IPS DF 4.7 (cell line): Measurements from ENCODE around the gene FOXS1.

ENCODE experiments used
- DNase-seq: peaks from one replicate; pipeline ENCODE4 v3.0.0-alpha.2; 2013; ENCODE audit warnings: low spot score; ENCODE audit errors: extremely low read depth

Gene FOXS1

GRCh38 chr20:31845300-31845863 is at the start of gene FOXS1:
Gene FOXS1, minus strand, starts transcription at chr20:31845604. Its CDS starts 62 bp downstream, at chr20:31845542.
- no peak for DNase-seq

DNA sequence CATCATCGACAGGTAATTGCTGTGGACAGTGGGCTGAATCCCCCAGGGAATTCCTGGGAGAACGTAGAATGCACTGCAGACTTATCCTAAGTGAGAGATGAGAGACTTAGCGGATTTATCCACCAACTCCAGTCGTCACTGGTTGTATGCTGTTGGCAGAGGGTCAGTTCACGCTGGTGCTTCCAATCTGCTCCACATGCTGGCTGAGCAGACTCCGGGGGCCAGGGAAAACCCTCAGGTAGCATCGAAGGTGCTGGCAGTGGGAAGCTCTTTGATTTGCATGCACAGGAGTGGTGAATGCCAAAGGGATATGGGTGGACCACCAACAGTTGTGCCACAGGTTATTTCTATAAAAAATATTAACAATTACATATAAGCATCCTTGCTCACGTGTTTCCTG is 45.2 kb upstream of the FOXS1 start:
- no peak for DNase-seq

DNA sequence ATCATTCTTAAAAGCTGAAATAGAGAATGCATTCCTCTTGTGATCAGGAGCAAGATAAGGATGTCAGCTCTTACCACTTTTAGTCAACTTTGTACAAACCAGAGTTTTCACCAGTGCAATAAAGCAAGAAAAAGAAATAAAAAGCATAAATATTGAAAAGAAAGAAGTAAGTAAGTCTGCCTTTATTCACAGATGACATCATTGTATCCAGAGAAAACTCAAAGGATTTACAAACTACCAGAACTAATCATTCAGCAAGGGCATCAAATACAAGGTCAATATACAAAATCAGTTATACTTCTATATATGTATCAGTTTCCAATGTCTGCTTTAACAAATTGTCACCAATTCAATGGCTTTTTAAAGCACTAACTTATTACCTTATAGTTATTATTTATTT is 38.4 kb upstream of the FOXS1 start:
- DNase-seq: no peak

GRCh38 chr20:31881945-31882344 is 36.5 kb upstream of the FOXS1 start:
- no peak for DNase-seq

GRCh38 chr20:31879143-31879987 is 34.0 kb upstream of the FOXS1 start:
- peak; percentile 71 for DNase-seq

GRCh38 chr20:31877684-31878083 is 32.3 kb upstream of the FOXS1 start:
- DNase-seq: no peak

- DNase-seq: no peak
Measured at GRCh38 chr20:31875671-31876070, 30.3 kb upstream of the FOXS1 start.

DNA sequence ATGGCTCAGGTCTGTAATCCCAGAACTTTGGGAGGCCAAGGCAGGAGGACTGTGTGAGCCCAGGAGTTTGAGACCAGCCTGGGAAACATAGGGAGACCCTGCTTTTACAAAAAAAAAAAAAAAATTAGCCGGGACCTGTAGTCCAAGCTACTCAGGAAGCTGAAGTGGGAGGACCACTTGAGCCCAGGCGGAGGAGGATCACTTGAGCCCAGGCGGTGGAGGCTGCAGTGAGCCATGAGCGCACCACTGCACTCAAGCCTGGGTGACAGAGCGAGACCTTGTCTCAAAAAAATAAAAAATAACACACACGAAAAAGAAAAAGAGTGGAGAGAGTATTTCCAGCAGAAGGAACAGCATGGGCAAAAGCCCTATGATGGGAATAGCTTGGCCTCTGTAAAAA is 27.0 kb upstream of the FOXS1 start:
- no peak for DNase-seq

DNA sequence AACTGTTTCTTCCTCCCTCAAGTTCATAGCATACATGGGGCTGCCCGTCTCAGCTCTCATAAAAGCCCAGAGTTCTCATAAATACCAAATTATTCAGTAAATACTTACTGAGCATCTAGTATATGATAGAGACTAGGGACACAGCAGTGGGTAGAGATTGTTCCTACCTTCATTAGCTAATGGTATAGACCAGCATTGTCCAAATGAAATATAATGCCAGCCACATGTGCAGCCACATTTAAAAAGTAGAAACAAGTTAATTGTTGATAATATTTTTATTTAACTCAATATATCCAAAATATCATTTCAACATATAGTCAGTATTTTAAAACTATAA is 26.2 kb upstream of the FOXS1 start:
- DNase-seq: no peak

DNA sequence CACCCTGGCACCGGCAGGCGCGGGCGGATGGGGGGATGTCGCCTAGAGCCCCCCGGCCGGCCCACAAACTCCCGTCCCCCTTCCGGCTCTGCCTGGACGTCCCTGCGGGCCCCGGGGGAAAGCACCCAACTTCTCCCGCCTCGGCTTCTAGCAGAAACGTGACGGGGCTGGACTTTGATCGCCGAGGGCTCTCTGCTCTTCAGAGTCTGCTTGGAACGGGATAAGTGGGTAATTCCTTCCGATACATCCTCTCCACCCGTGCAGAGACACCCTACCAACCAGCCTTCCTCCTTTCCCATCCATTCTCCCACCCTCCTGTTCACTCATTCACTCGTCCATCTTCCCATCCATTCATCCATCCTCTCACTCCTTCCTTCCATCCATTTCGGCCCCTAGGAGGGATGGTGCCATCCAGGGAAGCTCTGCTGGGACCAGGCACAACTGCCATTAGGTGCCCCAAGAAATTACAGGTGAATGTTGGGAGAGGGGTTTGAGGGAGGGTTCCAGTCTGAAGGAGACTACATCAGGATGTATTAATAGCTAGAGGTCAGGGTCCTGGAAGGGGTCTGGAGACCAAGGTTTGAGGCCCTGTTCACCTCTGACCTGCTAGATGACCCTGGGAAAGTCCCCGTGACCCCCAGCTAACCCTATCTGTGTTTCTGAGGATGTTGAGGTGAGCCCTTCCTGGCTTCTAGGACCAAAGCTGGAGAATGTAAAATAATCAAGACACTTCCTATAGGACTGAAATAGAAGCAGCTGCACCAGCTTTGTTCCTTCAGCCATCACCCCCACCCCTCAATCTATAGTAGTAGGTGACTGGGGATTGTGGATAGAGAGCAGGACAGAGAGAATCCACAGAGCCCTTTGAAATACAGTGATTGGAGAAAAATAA is 25.6 kb upstream of the FOXS1 start:
- DNase-seq: no peak

GRCh38 chr20:31869942-31870725 is 24.7 kb upstream of the FOXS1 start, which contains the start of the genes DUSP15 and TTLL9:
Gene DUSP15, minus strand, starts transcription at chr20:31870527. Its CDS starts 190 bp downstream, at chr20:31870337.
Gene TTLL9, plus strand, starts transcription at chr20:31870634. Its CDS starts 493 bp downstream, at chr20:31871127.
- no peak for DNase-seq

- no peak for DNase-seq
Measured at GRCh38 chr20:31869673-31869941, 24.2 kb upstream of the FOXS1 start.

DNA sequence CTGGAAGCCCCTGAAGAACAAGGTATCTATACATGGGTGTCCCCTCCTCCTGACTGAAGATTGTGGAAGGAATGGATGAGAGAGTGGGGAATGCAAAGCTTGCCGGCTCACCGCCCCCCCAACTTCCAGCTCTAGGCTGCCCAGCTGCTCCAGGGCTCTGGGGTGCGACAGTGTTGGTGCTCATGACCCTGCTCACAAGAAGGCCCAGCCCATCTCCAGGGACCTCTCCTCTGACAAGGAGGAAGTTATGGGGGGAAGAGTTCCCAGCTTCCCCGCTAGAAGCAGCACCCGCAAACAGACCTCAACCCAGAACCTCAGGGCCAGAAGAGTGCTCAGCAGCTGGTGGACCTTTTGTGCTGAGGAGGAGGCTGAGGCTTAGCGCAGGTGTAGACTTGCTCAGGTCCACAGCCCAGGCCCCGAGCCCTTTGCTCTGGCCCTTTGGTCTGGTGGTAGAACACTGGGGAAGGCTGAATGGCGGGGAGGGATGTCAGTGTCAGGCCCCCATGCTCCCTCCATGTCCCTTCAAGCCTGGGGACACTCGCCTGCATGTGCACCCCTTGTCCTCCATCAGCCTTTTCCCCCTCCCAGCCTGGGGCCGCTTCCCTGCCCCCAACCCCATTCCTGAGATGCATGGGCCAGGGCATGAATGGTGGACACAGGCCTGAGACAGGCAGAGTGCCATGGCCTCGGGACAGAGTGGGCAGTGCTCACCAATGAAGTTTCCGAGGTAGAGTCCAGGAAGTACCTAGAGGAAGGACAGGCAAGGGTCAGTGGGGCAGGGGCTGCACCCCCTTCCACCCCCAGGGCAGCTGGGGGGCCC is 23.7 kb upstream of the FOXS1 start:
- no peak for DNase-seq

- no peak for DNase-seq
Measured at GRCh38 chr20:31866221-31866620, 20.8 kb upstream of the FOXS1 start.

DNA sequence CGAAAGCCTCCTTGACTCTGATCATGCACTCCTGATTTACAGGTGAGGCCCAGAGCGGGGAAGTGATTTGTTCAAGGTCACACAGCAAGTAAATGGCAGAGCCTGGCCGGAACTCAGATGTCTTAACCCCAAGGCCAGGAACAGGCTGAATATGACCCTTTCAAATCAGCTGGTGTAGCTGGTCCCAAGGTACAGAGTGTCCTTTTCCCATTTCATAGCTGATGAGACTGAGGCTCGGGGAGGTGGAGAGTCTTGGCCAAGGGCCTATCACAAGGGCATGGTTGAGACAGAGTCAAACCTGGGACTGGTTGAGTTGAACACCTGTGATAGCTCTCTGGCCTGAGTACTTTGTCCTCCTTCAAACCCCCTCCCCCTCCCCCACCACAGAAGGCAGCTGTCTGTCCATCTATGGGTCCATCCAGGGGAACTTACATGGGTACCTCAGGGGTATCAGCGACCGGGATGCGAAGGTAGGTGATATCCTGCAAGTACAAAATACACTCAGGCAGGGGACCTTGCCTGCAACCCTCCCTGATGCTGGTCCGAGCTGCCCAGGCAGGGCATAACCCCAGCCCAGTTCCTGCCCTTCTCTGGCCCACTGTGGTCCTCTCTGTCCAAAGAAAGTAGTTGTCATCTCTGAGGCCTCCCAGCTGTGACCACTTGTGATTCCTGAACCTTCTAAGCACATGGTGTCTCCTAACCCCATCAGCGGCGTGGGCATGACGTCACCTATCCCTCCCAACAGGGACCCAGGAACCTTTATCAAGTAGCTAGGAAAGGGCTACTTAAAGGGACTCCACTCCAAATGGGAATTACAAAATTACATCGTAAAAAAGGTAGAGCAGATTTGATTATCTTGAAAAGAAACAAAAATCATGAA is 19.4 kb upstream of the FOXS1 start:
- DNase-seq: no peak

- DNase-seq: no peak
Measured at GRCh38 chr20:31863296-31864085, 18.1 kb upstream of the FOXS1 start.

- no peak for DNase-seq
Measured at GRCh38 chr20:31862506-31862905, 17.1 kb upstream of the FOXS1 start.

GRCh38 chr20:31862157-31862470 is 16.7 kb upstream of the FOXS1 start:
- DNase-seq: no peak
